SK-N-SH (cell line): ENCODE measurements around the gene GPR180. TPM values are rescaled to one million over a fixed set of nuclear protein-coding genes. Genes with fewer than 3 reads are reported as not detected.

Experiments
- CTCF ChIA-PET: fragments of 300-600, 350-600 bp; formaldehyde crosslinking; extraction: SDS; loops from one replicate; lab custom pipeline; 2021; lab: Yijun Ruan, JAX
- POLR2A ChIA-PET: fragments of 350-600 bp; sonication (Branson Sonifier 250); formaldehyde crosslinking; extraction: SDS; loops from one replicate; lab custom pipeline; 2020; ENCODE audit warnings: antibody characterized with exemption, inconsistent platforms; lab: Yijun Ruan, JAX
- DNase-seq: peaks from one replicate; pipeline ENCODE4 v3.0.0; 2012
- H2AFZ ChIP-seq: fragments of 200-600 bp; sonication (generic); 2 replicates; pipeline ENCODE4 v1.8.1; 2016; ENCODE audit warnings: antibody characterized with exemption, mild to moderate bottlenecking, low read depth
- H3F3A ChIP-seq: fragments of 200-600 bp; sonication (generic); replicated peaks from 2 replicates; pipeline ENCODE3; 2016; ENCODE audit warnings: antibody characterized with exemption, mild to moderate bottlenecking; ENCODE audit not compliant: insufficient read depth
- H3K27ac ChIP-seq, 2 experiments: fragments of 200-500 bp in 1 of 2; fragments of 200-600 bp in 1 of 2; sonication (Bioruptor generic) in 1 of 2; sonication (generic), shearing (Covaris generic) in 1 of 2; 2 replicates each; pipeline versions ENCODE4 v1.5.1 to v1.6.1; 2014 to 2016; ENCODE audit warnings: low read depth in 2 of 2, inconsistent platforms in 1 of 2, low read length in 1 of 2, mild to moderate bottlenecking in 1 of 2, mixed read lengths in 1 of 2
- H3K27me3 ChIP-seq: fragments of 200-600 bp; sonication (generic), shearing (Covaris generic); 2 replicates; pipeline ENCODE4 v1.6.1; 2016; ENCODE audit warnings: mixed run types; ENCODE audit not compliant: insufficient read depth
- H3K36me3 ChIP-seq, 2 experiments: fragments of 200-500 bp in 1 of 2; fragments of 200-600 bp in 1 of 2; sonication (Bioruptor generic) in 1 of 2; sonication (generic) in 1 of 2; replicated peaks in 1 of 2; 2 replicates each; pipeline versions ENCODE3 to v1.5.1; 2014 to 2016; ENCODE audit warnings: low read length in 1 of 2, mild to moderate bottlenecking in 1 of 2; ENCODE audit not compliant: insufficient read depth in 2 of 2, control insufficient read depth in 1 of 2
- H3K4me1 ChIP-seq, 2 experiments: fragments of 200-500 bp in 1 of 2; fragments of 200-600 bp in 1 of 2; sonication (Bioruptor generic) in 1 of 2; sonication (generic), shearing (Covaris generic) in 1 of 2; 2 replicates each; pipeline versions ENCODE4 v1.5.1 to v1.6.1; 2014 to 2016; ENCODE audit warnings: low read depth in 1 of 2, low read length in 1 of 2, mixed run types in 1 of 2; ENCODE audit not compliant: insufficient read depth in 2 of 2, control insufficient read depth in 1 of 2
- H3K4me2 ChIP-seq: fragments of 200-600 bp; sonication (generic), shearing (Covaris generic); 2 replicates; pipeline ENCODE4 v1.6.1; 2017; ENCODE audit warnings: mixed run types
- H3K4me3 ChIP-seq, 2 experiments: fragments of 200-500 bp in 1 of 2; fragments of 200-600 bp in 1 of 2; sonication (Bioruptor generic) in 1 of 2; sonication (generic), shearing (Covaris generic) in 1 of 2; 2 replicates each; pipeline versions ENCODE4 v1.5.1 to v1.8.1; 2014 to 2016; ENCODE audit warnings: low read depth in 2 of 2, inconsistent platforms in 1 of 2, low read length in 1 of 2, mild to moderate bottlenecking in 1 of 2, mixed read lengths in 1 of 2, moderate library complexity in 1 of 2
- H3K79me2 ChIP-seq: fragments of 200-600 bp; sonication (generic); 2 replicates; pipeline ENCODE4 v1.8.1; 2017; ENCODE audit warnings: mild to moderate bottlenecking; ENCODE audit not compliant: insufficient read depth
- H3K9ac ChIP-seq: fragments of 200-600 bp; sonication (generic); 2 replicates; pipeline ENCODE4 v1.6.1; 2017; ENCODE audit warnings: mixed run types
- H3K9me2 ChIP-seq: fragments of 200-600 bp; sonication (generic); 2 replicates; pipeline ENCODE4 v1.6.1; 2017; ENCODE audit warnings: mixed run types
- H3K9me3 ChIP-seq: fragments of 200-600 bp; sonication (generic); 2 replicates; pipeline ENCODE4 v1.6.1; 2017; ENCODE audit warnings: mixed run types, mild to moderate bottlenecking, moderate library complexity
- H4K20me1 ChIP-seq: fragments of 200-600 bp; sonication (generic); 2 replicates; pipeline ENCODE4 v1.6.1; 2017; ENCODE audit warnings: mild to moderate bottlenecking, mixed run types; ENCODE audit not compliant: insufficient read depth
- CHD2 ChIP-seq: fragments of 150-350 bp; IDR thresholded peaks from 2 replicates; pipeline ENCODE4 v1.6.1; 2018; ENCODE audit warnings: low read length; ENCODE audit not compliant: partially characterized antibody
- CTCF ChIP-seq: fragments of 200-600 bp; sonication (generic); IDR thresholded peaks from 2 replicates; pipeline ENCODE4 v1.6.1; 2017; ENCODE audit warnings: antibody characterized with exemption, mild to moderate bottlenecking, moderate library complexity
- EP300 ChIP-seq, 2 experiments: IDR thresholded peaks; 2 replicates each; pipeline versions ENCODE4 v1.4.0 to v1.6.1; 2012; ENCODE audit warnings: borderline replicate concordance in 1 of 2, low read depth in 1 of 2, low read length in 1 of 2
- EZH2phosphoT487 ChIP-seq: fragments of 200-600 bp; sonication (generic); IDR thresholded peaks from 2 replicates; pipeline ENCODE4 v1.6.1; 2017; ENCODE audit warnings: low read depth, mixed run types, mild to moderate bottlenecking, antibody characterized with exemption, moderate library complexity, borderline replicate concordance
- FOSL2 ChIP-seq: IDR thresholded peaks from 2 replicates; pipeline ENCODE4 v1.4.0; 2012; ENCODE audit warnings: low read depth, mild to moderate bottlenecking, moderate library complexity, borderline replicate concordance
- FOXJ3 ChIP-seq: sonication (generic); formaldehyde crosslinking; IDR thresholded peaks from 2 replicates; pipeline ENCODE4 v1.5.1; 2020; ENCODE audit warnings: mild to moderate bottlenecking, missing genetic modification reagents
- GABPA ChIP-seq: IDR thresholded peaks from 2 replicates; pipeline ENCODE4 v1.4.0; 2012; ENCODE audit warnings: low read depth, mild to moderate bottlenecking
- GATA2 ChIP-seq: sonication (generic); formaldehyde crosslinking; IDR thresholded peaks from 2 replicates; pipeline ENCODE4 v1.5.0; 2020; ENCODE audit warnings: mild to moderate bottlenecking, missing genetic modification reagents
- JUND ChIP-seq: IDR thresholded peaks from 2 replicates; pipeline ENCODE4 v1.4.0; 2012
- MAX ChIP-seq: IDR thresholded peaks from 2 replicates; pipeline ENCODE4 v1.4.0; 2012; ENCODE audit warnings: low read depth
- MEF2A ChIP-seq: IDR thresholded peaks from 2 replicates; pipeline ENCODE4 v1.4.0; 2012; ENCODE audit warnings: low read depth, borderline replicate concordance
- NFIC ChIP-seq: IDR thresholded peaks from 2 replicates; pipeline ENCODE4 v1.4.0; 2012; ENCODE audit warnings: borderline replicate concordance
- NRF1 ChIP-seq: IDR thresholded peaks from 2 replicates; pipeline ENCODE4 v1.6.1; 2012; ENCODE audit warnings: low read depth, mild to moderate bottlenecking, low read length
- POLR2AphosphoS5 ChIP-seq: IDR thresholded peaks from 2 replicates; pipeline ENCODE4 v1.6.1; 2012; ENCODE audit warnings: low read depth, low read length
- RAD21 ChIP-seq: IDR thresholded peaks from 2 replicates; pipeline ENCODE4 v1.6.1; 2012; ENCODE audit warnings: mild to moderate bottlenecking, low read length
- RFX5 ChIP-seq: IDR thresholded peaks from 2 replicates; pipeline ENCODE4 v1.6.1; 2012; ENCODE audit warnings: mild to moderate bottlenecking, improper control_type of control experiment, low read length
- RXRA ChIP-seq: IDR thresholded peaks from 2 replicates; pipeline ENCODE4 v1.4.0; 2012; ENCODE audit warnings: low read depth, mild to moderate bottlenecking, borderline replicate concordance
- SIN3A ChIP-seq: IDR thresholded peaks from 2 replicates; pipeline ENCODE4 v1.6.1; 2012; ENCODE audit warnings: low read depth, mild to moderate bottlenecking, low read length, moderate library complexity, borderline replicate concordance
- SMC3 ChIP-seq: IDR thresholded peaks from 2 replicates; pipeline ENCODE4 v1.6.1; 2012; ENCODE audit warnings: low read depth, low read length, improper control_type of control experiment
- TAF1 ChIP-seq: IDR thresholded peaks from 2 replicates; pipeline ENCODE4 v1.6.1; 2012; ENCODE audit warnings: low read depth, mild to moderate bottlenecking, low read length, moderate library complexity, borderline replicate concordance
- TCF12 ChIP-seq: IDR thresholded peaks from 2 replicates; pipeline ENCODE4 v1.4.0; 2012
- TEAD4 ChIP-seq: IDR thresholded peaks from 2 replicates; pipeline ENCODE4 v1.4.0; 2012; ENCODE audit warnings: mild to moderate bottlenecking, borderline replicate concordance; ENCODE audit not compliant: insufficient read depth
- USF2 ChIP-seq: fragments of 150-350 bp; IDR thresholded peaks from 2 replicates; pipeline ENCODE4 v1.6.1; 2017; ENCODE audit warnings: antibody characterized with exemption, low read length, low read depth, borderline replicate concordance
- ZBTB33 ChIP-seq: IDR thresholded peaks from 2 replicates; pipeline ENCODE4 v1.4.0; 2012; ENCODE audit warnings: low read depth, borderline replicate concordance
- WGBS: methylation state at CpG from one replicate; pipeline ENCODE4 v1.1.6; 2017; ENCODE audit warnings: low lambda C conversion rate; 5-methylcytosine and 5-hydroxymethylcytosine counted together
- polyA plus RNA-seq, 3 experiments: library from polyadenylated mRNA; depleted of rRNA; stranded (reverse); fragments of >200 nt; gene quantifications; 2 replicates each; pipeline ENCODE4 v1.2.3, GENCODE V29; 2012

The GPR180 gene
- polyA plus RNA-seq, 1 of the 3 experiments (the other 2 are of a cell fraction) = 1.8 TPM

- Histone ChIP-seq H4K20me1 (no peaks in the 10 kb centered on the region), H3K79me2 (no peaks in the 10 kb centered on the region), H3K9ac (no peak overlapping the region), H3K9me3 (no peaks in the 10 kb centered on the region), H3K36me3 (no peaks in the 10 kb centered on the region), H3F3A (no peaks in the 10 kb centered on the region), H2AFZ (no peak overlapping the region), H3K27ac (no peak overlapping the region), H3K4me3 (no peak overlapping the region), H3K4me2 (no peak overlapping the region), H3K9me2 (no peaks in the 10 kb centered on the region), H3K27me3 (no peaks in the 10 kb centered on the region), H3K4me1 (no peaks in the 10 kb centered on the region; a peak in 1 of 4 replicates)
- DNase-seq = no peak
- ChIA-PET POLR2A (interaction anchor here (0.7 kb wide), 1 partner anchor 43 kb away, joined by 4 read pairs; no protein-coding TSS in a partner anchor), CTCF (no interaction called here)
- WGBS = 81% methylated on average over 4 of the region's 5 CpGs
- TF ChIP-seq USF2 (no peak), NFIC (no peak), TCF12 (no peak), NRF1 (no peak), POLR2AphosphoS5 (no peak), EZH2phosphoT487 (no peak), RAD21 (no peak), SIN3A (no peak), EP300 (IDR thresholded peaks at IDR 0.05; ENCODE audit: borderline replicate concordance in 1 of 2, low read depth in 1 of 2, low read length in 1 of 2) (no peak), FOSL2 (no peak), FOXJ3 (no peak), TAF1 (no peak), CTCF (no peak), JUND (no peak)
Measured at GRCh38 chr13:94557684-94558235, 43.9 kb upstream of the GPR180 start.

GRCh38 chr13:94558716-94559115 lies 42.9 kb upstream of the GPR180 start:
- H3K9me3 ChIP-seq = no peaks in the 10 kb centered on the region
- 90% methylated on average over 6 of the region's 6 CpGs for WGBS
- no peaks in the 10 kb centered on the region for H3K9me2 ChIP-seq
- no peak overlapping the region for H3K4me3 ChIP-seq
- no peaks in the 10 kb centered on the region for H4K20me1 ChIP-seq
- no peak overlapping the region for H2AFZ ChIP-seq
- H3K4me2 ChIP-seq = no peak overlapping the region
- no peaks in the 10 kb centered on the region for H3K79me2 ChIP-seq
- no peak overlapping the region for H3K27ac ChIP-seq
- H3K4me1 ChIP-seq = no peaks in the 10 kb centered on the region; a peak in 1 of 4 replicates
- CTCF ChIA-PET = no interaction called here
- DNase-seq = no peak
- no peaks in the 10 kb centered on the region for H3K36me3 ChIP-seq
- POLR2A ChIA-PET = no interaction called here
- no peak overlapping the region for H3K9ac ChIP-seq
- no peaks in the 10 kb centered on the region for H3K27me3 ChIP-seq
- H3F3A ChIP-seq = no peaks in the 10 kb centered on the region
- TF ChIP-seq TCF12 (no peak), GATA2 (CRISPR knock-in tag) (no peak), NRF1 (no peak), MAX (no peak), CHD2 (no peak), RFX5 (no peak), ZBTB33 (no peak), TEAD4 (no peak), GABPA (no peak), TAF1 (no peak), MEF2A (no peak), RXRA (no peak), POLR2AphosphoS5 (no peak), SMC3 (no peak)
